Activated CD8-positive, alpha-beta T cell treated with anti-CD3 and anti-CD28 coated beads for 36 hours (primary cell): ENCODE data around the gene FOXP4. TPM values are rescaled to one million over a fixed set of nuclear protein-coding genes. Genes with fewer than 3 reads are reported as not detected.

ENCODE experiments used
- ATAC-seq: fragments of 200-7000 bp; cut with Tn5 transposase; one replicate; pipeline ENCODE4 v1.10.0; 2021; ENCODE audit warnings: mild to moderate bottlenecking, moderate library complexity
- CTCF ChIA-PET: fragments of 350-600 bp; sonication (Branson Sonifier 250); formaldehyde crosslinking; loops from one replicate; lab custom pipeline; 2021; ENCODE audit warnings: antibody characterized with exemption; lab: Charles Lee
- POLR2A ChIA-PET: fragments of 350-600 bp; sonication (Branson Sonifier 250); formaldehyde crosslinking; loops from one replicate; lab custom pipeline; 2021; ENCODE audit warnings: antibody characterized with exemption; lab: Charles Lee
- DNase-seq: peaks from one replicate; pipeline ENCODE4 v3.0.0-alpha.2; 2020
- H3K27ac Mint-ChIP-seq: one replicate; pipeline ENCODE4 v1.8.0; 2021; ENCODE audit warnings: mild to moderate bottlenecking, mixed read lengths
- H3K27me3 Mint-ChIP-seq: one replicate; pipeline ENCODE4 v1.8.0; 2021; ENCODE audit warnings: mixed read lengths
- H3K36me3 Mint-ChIP-seq: one replicate; pipeline ENCODE4 v1.8.0; 2021; ENCODE audit warnings: low read depth, mixed read lengths
- H3K4me1 Mint-ChIP-seq: one replicate; pipeline ENCODE4 v1.8.0; 2021; ENCODE audit warnings: low read depth, mixed read lengths
- H3K4me3 Mint-ChIP-seq: one replicate; pipeline ENCODE4 v1.8.0; 2021; ENCODE audit warnings: mild to moderate bottlenecking, moderate library complexity, mixed read lengths
- H3K9me3 Mint-ChIP-seq: one replicate; pipeline ENCODE4 v1.8.0; 2021; ENCODE audit warnings: mixed read lengths
- intact Hi-C: fragments of 100-400 bp; cut with micrococcal nuclease; formaldehyde crosslinking; loops from one replicate; pipeline ENCODE4 v1.10.0; 2022
- total RNA-seq, 2 experiments: library from RNA; stranded (reverse); gene quantifications; one replicate each; pipeline ENCODE4 v1.2.3, GENCODE V29; 2021
- TF ChIP-seq, protein P1 (sequence below): fragments of 200-600 bp; IDR thresholded peaks from one replicate; pipeline ENCODE4 v1.8.0; 2022; ENCODE audit warnings: antibody characterized with exemption, mild to moderate bottlenecking

FOXP4 gene
- 10 to 100 TPM; 11.0 to 11.8 TPM for total RNA-seq

GRCh38 chr6:41545703-41546474 is at the start of gene FOXP4:
TSS of gene FOXP4 (plus strand) at chr6:41546381. CDS start at chr6:41565761, 19,380 bp downstream.
- DNase-seq (peak; percentile 91), ATAC-seq (peak; percentile 86)
- H3K4me1 Mint-ChIP-seq = peaks cover 20% of the 10 kb centered on the region
- no peaks in the 10 kb centered on the region for H3K36me3 Mint-ChIP-seq
- TF ChIP-seq, protein P1, sequence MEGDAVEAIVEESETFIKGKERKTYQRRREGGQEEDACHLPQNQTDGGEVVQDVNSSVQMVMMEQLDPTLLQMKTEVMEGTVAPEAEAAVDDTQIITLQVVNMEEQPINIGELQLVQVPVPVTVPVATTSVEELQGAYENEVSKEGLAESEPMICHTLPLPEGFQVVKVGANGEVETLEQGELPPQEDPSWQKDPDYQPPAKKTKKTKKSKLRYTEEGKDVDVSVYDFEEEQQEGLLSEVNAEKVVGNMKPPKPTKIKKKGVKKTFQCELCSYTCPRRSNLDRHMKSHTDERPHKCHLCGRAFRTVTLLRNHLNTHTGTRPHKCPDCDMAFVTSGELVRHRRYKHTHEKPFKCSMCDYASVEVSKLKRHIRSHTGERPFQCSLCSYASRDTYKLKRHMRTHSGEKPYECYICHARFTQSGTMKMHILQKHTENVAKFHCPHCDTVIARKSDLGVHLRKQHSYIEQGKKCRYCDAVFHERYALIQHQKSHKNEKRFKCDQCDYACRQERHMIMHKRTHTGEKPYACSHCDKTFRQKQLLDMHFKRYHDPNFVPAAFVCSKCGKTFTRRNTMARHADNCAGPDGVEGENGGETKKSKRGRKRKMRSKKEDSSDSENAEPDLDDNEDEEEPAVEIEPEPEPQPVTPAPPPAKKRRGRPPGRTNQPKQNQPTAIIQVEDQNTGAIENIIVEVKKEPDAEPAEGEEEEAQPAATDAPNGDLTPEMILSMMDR = no peak
- H3K27ac Mint-ChIP-seq = peak within 1 kb of the TSS; percentile 75
- peaks cover 13% of the 10 kb centered on the region for H3K27me3 Mint-ChIP-seq
- intact Hi-C loops = loop anchor here (10.0 kb wide), 1 partner anchor 121 kb away; no protein-coding TSS in a partner anchor
- CTCF ChIA-PET = interaction anchor here (1.6 to 1.9 kb wide), 2 partner anchors 120 to 121 kb away, joined by 4 to 15 read pairs; no protein-coding TSS in a partner anchor
- H3K9me3 Mint-ChIP-seq = no peaks in the 10 kb centered on the region
- POLR2A ChIA-PET = no interaction called here
- H3K4me3 Mint-ChIP-seq = peak within 1 kb of the TSS; percentile 81

DNA sequence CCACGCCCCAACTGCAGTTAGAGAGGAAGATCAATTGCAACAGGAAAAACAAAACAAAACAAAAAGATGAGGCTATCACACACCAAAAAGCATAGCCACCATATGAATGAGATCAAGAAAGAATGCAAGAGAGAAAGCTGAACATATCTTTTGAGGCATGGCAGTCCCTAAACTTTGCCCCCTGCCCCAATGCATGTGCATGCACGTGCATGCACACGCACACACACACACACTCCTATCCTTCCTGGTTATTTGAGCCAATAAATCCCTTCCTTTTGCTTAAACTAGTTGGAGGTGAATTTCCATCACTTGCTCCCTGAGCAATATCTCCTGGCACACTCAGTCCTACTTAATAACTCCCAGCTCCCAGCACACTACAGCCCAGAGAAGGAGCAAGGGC is 48.6 kb upstream of the FOXP4 start:
- TF ChIP-seq, protein P1 = no peak
- ATAC-seq (no peak), DNase-seq (no peak)
- Mint-ChIP-seq H3K27me3 (peaks cover 31% of the 10 kb centered on the region), H3K4me1 (no peaks in the 10 kb centered on the region), H3K9me3 (no peaks in the 10 kb centered on the region), H3K27ac (no peak overlapping the region), H3K4me3 (no peak overlapping the region), H3K36me3 (no peaks in the 10 kb centered on the region)
- intact Hi-C loops = no loop called here
- ChIA-PET POLR2A (interaction anchor here (0.5 to 1.6 kb wide), 3 partner anchors 74 to 163 kb away, joined by 3 to 7 read pairs (median 4); no protein-coding TSS in a partner anchor), CTCF (interaction anchor here (1.9 kb wide), 1 partner anchor 73 kb away, joined by 4 read pairs; no protein-coding TSS in a partner anchor)

- Mint-ChIP-seq H3K27me3 (peaks cover 32% of the 10 kb centered on the region), H3K36me3 (no peaks in the 10 kb centered on the region), H3K9me3 (no peaks in the 10 kb centered on the region), H3K27ac (no peak overlapping the region), H3K4me3 (no peak overlapping the region), H3K4me1 (peaks cover 2% of the 10 kb centered on the region)
- intact Hi-C loops = no loop called here
- TF ChIP-seq, protein P1 = no peak
- ChIA-PET CTCF (interaction anchor here (1.9 kb wide), 1 partner anchor 74 kb away, joined by 4 read pairs; no protein-coding TSS in a partner anchor), POLR2A (interaction anchor here (1.2 kb wide), 1 partner anchor 74 kb away, joined by 3 read pairs; no protein-coding TSS in a partner anchor)
- no peak for DNase-seq
- ATAC-seq = no peak
Measured at GRCh38 chr6:41497994-41498393, 48.2 kb upstream of the FOXP4 start.

GRCh38 chr6:41498968-41499599 is 47.1 kb upstream of the FOXP4 start:
- intact Hi-C loops = no loop called here
- ChIA-PET CTCF (interaction anchor here (1.9 kb wide), 1 partner anchor 75 kb away, joined by 4 read pairs; no protein-coding TSS in a partner anchor), POLR2A (interaction anchor here (1.3 kb wide), 1 partner anchor 13 kb away, joined by 3 read pairs; no protein-coding TSS in a partner anchor)
- TF ChIP-seq, protein P1 = no peak
- H3K27me3 Mint-ChIP-seq = peaks cover 37% of the 10 kb centered on the region
- no peak overlapping the region for H3K27ac Mint-ChIP-seq
- H3K36me3 Mint-ChIP-seq = no peaks in the 10 kb centered on the region
- H3K4me1 Mint-ChIP-seq = peaks cover 8% of the 10 kb centered on the region
- no peak for ATAC-seq
- H3K9me3 Mint-ChIP-seq = no peaks in the 10 kb centered on the region
- DNase-seq = no peak
- no peak overlapping the region for H3K4me3 Mint-ChIP-seq
